HG03521 (cell line): Measurements from ENCODE around the gene NHLH1.

Source experiments
- ATAC-seq: cut with Tn5 transposase; IDR thresholded peaks from one replicate; pipeline ENCODE4 v1.9.1; 2021; ENCODE audit warnings: mild to moderate bottlenecking, moderate library complexity; ENCODE audit not compliant: unreplicated experiment

Gene NHLH1

GRCh38 chr1:160358073-160358472 lies 8.8 kb upstream of the NHLH1 start:
- ATAC-seq = no peak

- ATAC-seq = no peak
Measured at GRCh38 chr1:160359559-160360226, 7.2 kb upstream of the NHLH1 start.

GRCh38 chr1:160360227-160360695 lies 6.6 kb upstream of the NHLH1 start:
- ATAC-seq = no peak

GRCh38 chr1:160361199-160361598 lies 5.7 kb upstream of the NHLH1 start:
- ATAC-seq = no peak

- no peak for ATAC-seq
Measured at GRCh38 chr1:160361814-160362167, 5.1 kb upstream of the NHLH1 start.

- ATAC-seq = no peak
Measured at GRCh38 chr1:160362168-160362957, 4.5 kb upstream of the NHLH1 start.

- ATAC-seq = no peak
Measured at GRCh38 chr1:160363010-160363409, 3.9 kb upstream of the NHLH1 start.

- no peak for ATAC-seq
Measured at GRCh38 chr1:160363951-160364735, 2.7 kb upstream of the NHLH1 start.

GRCh38 chr1:160365325-160365724 lies 1.5 kb upstream of the NHLH1 start:
- ATAC-seq = no peak

- ATAC-seq = no peak
Measured at GRCh38 chr1:160367516-160367900, 637 bp downstream of the NHLH1 start.

GRCh38 chr1:160367934-160368923 lies 1.4 kb downstream of the NHLH1 start:
- no peak for ATAC-seq

- ATAC-seq = no peak
Measured at GRCh38 chr1:160369087-160369486, 2.2 kb downstream of the NHLH1 start.

GRCh38 chr1:160370561-160371345 lies 3.9 kb downstream of the NHLH1 start:
- no peak for ATAC-seq

- no peak for ATAC-seq
Measured at GRCh38 chr1:160371346-160371631, 4.4 kb downstream of the NHLH1 start.

- no peak for ATAC-seq
Measured at GRCh38 chr1:160371756-160372155, 4.9 kb downstream of the NHLH1 start.

- no peak for ATAC-seq
Measured at GRCh38 chr1:160373696-160374095, 6.8 kb downstream of the NHLH1 start.

- no peak for ATAC-seq
Measured at GRCh38 chr1:160374306-160375110, 7.6 kb downstream of the NHLH1 start.

- ATAC-seq = no peak
Measured at GRCh38 chr1:160375788-160376524, 9.1 kb downstream of the NHLH1 start.
